ENCODE results near the gene DCPS.
"Not testable (repeated sequence)": the region's sequence is repeated elsewhere in the genome, so short reads cannot be mapped to it uniquely, and the experiment has no call there.

Gene DCPS

DNA sequence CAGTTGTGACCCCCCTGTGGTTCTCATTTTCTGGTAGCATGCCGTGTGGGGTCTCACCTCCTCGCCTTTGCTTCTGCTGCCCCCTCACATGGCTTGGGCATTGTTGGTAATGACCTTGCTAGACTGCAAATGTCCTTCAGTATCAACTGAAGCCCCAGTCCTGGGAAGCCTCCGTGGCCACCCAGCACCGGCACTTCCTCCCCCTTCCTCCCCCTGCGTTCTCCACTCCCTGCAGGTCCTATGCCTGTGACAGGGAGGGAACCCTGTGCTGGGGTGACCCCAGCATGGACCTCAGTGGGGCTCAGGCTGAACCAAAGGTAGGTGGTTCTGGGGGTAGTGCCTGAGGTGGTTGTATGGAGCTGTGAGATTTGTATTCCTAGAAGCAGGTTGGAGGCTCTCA lies 57.5 kb downstream of the DCPS start:
- no peak for DNase-seq (ENCODE audit: low spot score)

DNA sequence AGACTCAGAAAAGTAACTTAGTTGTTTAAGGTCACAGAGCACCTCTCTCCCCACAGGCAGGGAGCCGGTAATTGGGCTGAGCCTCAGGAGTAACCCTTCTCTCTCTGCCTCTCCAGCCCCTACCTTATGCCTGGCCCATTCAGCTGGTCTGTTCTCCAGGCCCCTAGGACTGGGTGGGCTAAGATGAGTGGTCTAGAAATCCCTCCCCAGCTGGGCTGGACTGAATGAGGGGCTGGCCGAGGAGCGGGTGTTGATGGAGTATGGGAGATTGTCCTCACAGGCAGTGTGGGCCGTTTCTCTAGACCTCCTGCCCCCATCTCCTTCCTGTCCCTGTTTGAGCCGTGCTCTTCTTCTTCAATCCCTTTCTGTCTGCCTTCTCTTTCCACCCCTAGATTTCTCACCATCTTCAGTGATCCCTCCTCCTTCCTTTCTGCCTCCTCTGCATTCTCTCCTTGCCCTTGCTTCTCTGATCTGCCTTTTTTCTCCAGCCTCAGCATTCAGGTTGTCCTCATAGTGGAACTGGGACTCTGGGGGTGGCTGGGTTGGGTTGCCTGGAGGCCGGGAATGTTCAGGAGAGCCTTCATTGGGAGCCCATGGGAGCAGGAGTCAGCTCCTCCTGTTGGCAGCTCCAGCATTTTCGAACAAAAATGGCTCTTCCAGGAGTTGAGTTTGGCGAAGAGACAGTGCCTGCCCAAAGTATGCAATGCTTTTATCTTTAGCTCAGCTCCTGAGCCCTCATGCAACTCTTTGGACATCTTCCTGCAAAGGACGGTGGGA lies 59.2 kb downstream of the DCPS start:
- no peak for DNase-seq (ENCODE audit: low spot score)

DNA sequence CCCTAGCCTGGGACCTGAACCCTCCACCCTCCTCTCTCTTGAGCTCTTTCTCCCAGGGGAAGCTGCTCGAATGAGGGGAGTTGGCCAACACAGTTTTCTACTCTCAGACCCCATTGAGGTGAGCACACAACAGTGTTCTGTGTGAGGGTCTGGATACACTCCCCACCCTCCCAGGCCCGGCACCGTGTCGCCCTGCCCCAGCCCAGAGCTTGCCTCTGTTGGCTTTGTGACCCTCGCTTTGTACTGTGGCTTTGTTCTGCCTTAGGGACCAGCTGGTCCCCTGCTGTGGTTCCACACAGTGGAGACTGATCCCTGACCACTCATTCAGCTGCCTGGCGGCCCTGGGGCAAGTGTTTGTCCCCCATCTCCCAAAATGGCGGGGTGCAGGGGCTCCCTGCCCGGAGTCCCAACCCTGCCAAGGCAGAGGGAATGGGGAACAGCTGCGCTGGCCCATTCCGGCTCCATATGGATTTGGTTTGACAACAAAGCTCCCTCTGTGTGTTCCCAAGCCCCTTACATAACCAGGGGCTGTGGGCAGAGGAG lies 59.9 kb downstream of the DCPS start:
- DNase-seq (ENCODE audit: low spot score), result no peak

DNA sequence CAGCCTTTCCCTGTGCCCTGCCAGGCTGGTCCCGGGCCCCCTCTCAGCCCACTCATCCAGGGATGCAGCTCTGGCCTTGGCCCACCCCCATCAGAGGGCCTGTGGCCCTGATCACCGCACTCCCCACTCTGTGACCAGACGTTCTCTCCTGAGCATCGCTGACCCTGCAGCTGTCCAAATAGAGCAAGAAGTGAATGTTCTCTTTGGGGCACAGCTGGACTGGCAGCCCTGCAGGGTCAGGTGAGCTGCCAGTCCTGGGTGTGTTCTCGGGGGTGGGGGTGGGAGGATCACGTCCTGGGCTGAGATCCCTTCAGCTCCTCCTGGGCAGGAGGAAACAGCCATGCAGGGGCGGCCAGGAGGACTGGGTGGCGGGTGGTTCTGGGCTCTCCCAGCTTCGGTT lies 60.9 kb downstream of the DCPS start:
- DNase-seq (ENCODE audit: low spot score), result not testable (repeated sequence)

DNA sequence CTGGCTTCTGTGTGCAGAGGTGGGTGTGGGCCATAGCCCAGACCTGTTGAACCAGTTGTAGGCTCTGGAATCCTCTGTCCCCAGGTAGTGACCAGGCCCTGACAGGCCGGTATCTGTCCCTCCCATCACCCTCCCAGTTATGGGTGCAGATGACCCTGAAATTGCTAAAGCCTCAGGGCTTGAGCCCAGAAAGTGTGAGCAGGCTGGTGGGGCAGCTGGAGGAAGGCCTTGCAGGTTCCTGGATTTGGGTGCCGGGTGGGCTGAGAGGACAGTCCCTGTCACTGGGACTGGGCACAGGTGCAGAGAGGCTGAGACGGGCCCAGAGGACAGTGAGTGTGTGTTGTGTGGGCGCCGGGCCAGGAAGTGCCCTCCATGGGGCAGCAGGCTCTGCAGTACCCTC lies 61.6 kb downstream of the DCPS start:
- DNase-seq (ENCODE audit: low spot score), result not testable (repeated sequence)

DNA sequence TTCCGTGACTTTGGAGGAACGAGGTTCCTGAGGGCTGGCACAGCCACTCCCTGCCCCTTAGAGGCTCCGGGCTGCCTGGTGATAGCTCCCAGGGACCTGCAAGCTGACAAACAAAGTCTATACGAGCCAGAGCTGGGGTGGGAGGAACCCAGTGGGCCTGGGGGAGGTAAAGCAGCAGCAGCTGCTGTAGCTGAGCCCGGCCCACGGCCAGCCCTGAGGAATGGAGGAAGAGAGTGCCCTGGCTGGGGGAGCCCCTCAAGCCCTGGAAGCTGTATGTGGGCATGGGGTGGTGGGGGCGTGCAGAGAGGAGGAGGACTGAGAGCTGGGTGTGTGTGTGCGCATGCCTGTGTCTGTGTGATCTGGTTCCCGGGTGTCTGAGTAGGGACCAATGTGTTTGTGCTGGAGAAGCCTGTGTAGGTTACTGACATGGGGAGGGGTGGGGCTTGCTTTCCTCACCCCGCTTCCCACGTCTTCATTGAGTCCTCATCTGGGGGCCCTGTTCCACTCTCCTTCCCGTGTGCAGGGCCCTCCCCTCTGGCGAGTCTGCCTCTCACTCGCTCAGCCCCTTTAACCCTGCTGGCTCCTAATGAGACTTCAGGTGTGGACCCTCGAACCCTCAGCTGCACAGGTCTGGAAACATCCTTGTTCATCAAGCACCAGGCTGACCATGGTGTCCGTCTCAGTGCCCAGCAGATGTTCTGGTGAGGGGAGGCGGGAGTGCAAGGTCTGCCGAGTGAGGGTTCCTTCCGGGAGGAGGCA lies 62.4 kb downstream of the DCPS start:
- DNase-seq (ENCODE audit: low spot score), result no peak

DNA sequence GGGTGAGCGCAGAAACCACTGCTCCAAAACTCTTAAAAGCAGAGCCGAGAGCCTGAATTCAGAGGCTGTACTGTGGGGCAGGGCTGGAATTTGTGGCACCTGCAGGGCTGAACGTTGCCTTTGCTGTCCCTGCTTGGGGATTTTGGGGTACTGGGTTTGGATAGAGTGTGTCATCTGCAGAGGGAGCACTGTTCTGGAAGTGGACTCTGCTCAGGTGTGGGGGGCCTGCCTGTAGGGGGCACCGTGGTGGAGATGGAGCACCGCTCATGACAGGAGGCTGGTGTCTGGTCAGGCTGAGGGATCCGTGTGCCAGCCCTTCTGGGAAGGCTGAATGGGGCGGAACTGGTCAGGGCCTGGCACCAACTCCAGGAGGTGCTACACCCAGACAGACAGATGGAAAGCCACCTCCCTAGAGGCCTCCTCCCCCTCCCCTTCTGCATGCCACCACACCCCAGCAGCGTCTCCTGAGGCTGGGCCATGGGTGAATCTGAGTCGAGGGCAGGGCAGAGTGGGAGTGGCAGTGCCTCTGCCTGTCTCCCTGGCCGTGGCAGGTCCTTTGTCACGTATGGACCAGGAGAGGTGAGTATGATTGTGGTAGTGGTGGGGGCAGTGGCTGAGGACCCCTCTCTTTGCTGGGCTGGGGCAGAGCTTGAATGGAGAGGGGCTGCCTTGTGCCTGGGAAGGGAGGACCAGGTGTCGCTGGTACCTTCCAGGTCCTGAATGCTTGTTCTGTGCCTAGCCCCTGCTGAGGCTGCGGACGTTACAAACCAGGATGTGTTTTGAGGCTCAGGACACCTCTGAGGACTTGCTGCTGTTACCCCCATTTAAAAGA lies 63.2 kb downstream of the DCPS start:
- not testable (repeated sequence) for DNase-seq (ENCODE audit: low spot score)

DNA sequence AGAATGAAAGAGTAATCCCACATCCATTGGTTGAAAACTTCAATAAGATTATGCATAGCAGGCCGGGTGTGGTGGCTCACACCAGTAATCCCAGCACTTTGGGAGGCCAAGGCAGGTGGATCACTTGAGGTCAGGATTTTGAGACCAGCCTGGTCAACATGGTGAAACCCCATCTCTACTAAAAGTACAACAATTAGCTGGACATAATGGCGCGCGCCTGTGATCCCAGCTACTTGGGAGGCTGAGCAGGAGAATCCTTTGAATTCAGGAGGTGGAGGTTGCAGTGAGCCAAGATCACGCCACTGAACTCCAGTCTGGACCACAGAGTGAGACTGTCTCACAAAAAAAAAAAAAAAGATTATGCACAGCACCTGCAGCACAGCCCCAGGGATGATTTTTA lies 63.9 kb downstream of the DCPS start:
- not testable (repeated sequence) for DNase-seq (ENCODE audit: low spot score)

DNA sequence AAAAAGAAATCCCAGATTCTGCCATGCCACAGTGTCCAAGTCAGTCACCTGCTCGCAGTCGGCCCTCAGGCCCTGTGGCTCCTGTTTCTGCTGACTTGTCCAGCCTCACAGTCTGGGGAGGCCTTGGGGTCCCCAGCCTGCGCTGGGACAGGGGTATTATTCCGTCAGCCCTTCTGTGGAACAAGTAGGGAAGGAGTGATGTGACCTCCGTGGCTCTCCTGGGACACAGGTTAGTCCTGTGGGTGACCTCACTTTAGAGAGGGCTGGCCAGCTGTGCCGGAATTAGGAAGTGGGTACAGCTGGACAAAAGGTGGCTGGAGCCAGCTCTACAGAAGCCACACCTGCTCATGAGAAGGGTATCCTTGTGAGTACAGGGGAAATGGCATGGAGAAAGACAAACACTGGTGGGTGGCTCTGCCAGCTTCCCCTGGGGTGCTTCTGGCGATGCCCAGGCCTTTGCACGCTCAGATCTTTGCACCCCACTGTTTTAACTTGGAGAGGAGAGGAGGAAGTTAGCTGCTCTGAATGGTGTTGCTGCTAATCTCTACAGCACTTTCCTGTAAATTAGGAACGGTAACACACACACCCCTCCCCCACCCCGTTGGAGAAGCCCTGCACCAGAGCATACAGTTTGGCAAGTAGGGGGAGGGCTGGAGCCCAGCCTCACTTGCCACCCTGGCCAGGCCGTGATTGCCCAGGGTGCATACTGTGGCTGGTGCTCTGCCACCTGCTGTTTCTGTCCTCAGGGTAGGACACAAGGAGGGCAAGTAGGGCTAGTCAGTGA lies 64.7 kb downstream of the DCPS start:
- DNase-seq (ENCODE audit: low spot score), result not testable (repeated sequence)

DNA sequence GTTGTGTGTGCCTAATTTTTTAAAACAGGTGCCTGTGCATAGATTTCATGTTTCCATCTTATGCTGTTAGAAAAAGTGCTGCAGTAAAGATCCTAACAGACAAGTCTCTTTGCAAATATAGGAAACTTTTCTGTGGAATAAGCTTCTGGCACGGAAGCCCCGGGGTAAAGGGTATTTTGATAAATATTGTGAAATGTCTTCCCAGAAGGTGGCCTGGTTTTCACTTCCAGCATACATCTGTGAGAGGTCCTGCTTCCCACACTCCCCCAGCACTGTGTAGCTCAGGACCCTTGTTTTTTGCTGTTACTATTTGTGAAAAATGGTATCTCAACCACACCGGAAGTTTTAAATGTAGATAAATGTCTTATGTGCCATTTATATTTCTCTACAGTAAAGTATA lies 66.2 kb downstream of the DCPS start:
- no peak for DNase-seq (ENCODE audit: low spot score)

DNA sequence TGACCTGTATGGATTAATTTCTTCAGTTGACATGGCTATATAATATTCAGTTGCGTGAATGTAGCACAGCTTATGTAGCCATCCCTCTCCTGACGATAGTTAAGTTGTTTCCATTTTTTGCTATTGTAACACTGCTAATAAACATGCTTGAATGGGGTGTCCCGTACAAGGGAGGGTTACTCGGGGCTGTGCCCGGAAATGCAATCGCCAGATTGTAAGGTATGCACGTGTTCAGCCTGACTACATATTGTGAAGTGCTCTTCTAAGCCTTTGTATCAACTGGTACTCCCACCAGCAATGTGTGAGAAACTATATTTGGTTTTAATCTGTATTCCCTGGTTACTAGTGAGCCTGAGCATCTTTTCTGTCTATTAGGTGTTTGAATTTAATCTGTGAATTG lies 67.7 kb downstream of the DCPS start:
- no peak for DNase-seq (ENCODE audit: low spot score)

DNA sequence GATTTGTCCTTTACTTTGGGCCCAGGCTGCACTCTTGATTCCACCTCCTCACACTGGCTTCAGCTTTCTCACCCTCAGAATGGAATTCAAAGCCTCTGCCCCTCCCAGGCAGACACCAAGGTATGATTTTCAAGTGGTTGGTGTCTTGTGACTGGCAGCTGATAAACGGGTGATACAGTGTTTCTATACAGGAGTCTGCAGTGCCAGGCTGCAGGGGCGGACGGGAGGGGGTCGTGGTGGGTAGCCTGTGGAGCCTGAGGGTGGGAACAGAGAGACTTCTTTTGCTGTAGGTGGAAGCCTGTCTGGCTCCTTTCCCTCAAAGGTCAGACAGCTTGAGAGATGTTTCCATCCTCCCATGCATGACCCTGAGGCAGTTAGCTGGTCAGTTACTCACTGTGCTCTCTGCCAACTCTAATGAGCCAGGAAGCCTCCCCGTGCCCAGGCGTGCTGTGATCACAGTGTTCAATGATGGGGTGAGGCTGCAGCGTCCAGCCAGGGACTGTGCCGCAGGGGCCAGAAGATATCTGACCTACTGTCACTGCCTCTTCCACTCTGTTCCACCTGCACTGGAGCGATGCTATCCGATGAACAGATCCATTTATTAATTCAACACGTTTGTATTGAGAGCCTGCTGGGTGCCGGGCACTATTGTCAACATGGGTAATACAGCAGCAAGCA lies 69.7 kb downstream of the DCPS start:
- not testable (repeated sequence) for DNase-seq (ENCODE audit: low spot score)

DNA sequence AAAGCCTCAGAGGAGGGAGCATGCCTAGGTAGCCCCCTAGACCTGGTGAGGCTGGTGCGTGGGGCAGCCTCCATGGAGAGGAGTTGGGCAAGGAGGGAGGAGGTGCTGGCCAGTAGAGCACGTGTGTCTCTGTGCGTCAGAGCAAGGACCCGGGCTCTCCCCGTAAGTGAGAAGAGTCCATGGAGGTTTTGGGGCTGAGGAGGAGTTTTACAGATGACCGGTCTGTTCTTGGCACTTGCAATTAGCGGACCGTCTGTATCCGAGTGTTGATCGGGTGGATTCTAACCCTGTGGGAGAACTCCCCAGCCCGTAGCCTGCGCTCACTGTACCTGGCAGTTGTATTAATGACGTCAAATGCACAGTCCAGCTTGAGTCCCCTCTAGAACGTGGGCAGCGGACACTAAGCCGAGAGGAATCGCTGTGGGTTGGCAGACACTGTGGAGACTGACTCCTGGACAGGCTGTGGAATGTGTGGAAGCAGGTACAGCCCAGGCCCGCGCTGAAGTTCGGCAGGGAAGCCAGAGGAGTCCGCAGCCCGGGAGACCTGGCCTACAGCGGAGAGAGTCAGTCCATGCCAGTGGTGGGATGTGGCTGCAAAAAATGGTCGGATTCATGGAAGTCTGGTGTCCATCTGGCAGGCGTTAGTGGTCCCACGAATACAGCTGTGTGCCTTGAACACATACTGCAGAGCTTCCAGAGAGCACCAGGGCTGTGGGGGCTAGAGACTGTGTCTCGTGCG lies 70.9 kb downstream of the DCPS start:
- DNase-seq (ENCODE audit: low spot score), result not testable (repeated sequence)

DNA sequence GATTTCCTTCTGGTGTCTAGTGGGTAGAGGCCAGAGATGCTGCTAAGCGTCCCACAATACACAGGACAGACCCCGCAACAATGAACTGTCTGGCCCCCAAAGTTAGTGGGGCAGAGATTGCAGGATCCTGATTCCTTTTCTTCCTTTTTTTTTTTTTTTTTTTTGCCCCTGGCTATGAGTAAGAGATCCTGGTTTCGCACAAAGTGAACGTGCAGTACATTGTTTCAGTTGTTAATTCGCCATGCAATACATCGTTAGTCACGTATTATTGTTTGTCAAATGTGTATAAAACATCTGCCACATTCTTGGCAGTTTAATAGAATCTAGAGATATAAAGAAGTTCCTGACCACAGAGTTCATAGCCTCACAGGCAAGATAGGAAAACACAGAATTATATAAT lies 71.9 kb downstream of the DCPS start:
- no peak for DNase-seq (ENCODE audit: low spot score)

DNA sequence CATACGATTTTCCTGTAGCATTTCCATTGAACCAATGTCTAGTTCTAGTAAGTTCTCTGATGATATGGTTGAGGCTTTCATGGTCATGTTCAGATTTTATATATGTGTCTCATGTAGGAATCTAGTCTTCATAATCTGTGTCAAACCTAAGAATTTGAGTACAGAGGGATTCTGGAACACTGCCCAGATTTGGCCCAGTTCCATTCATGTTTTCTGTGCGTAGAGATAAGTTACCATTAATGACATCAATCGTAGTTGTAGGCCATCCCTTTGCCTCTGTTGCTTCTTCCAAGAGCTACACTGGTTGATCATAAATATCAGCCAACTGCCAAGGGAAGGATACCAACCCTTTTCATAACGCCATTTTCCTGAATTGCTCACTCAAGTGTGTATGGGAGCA lies 74.9 kb downstream of the DCPS start:
- no peak for DNase-seq (ENCODE audit: low spot score)

DNA sequence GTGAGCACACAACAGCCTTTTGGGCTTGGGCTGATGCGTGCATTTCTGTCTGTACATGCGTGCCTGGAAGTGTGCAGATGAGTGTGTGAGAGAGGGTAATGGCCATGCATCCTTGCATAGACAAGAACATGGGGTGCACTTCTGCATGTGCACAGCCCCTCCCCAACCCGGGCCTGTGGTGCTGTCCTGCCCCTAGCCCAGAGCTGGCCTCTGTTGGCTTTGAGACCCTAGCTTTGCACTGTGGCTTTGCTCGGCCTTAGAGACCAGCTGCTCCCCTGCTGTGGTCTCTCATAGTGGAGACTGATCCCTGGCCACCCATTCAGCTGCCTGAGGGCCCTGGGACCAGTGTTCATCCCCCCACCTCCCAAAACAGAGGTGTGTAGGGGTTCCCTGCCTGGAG lies 77.0 kb downstream of the DCPS start:
- no peak for DNase-seq (ENCODE audit: low spot score)

DNA sequence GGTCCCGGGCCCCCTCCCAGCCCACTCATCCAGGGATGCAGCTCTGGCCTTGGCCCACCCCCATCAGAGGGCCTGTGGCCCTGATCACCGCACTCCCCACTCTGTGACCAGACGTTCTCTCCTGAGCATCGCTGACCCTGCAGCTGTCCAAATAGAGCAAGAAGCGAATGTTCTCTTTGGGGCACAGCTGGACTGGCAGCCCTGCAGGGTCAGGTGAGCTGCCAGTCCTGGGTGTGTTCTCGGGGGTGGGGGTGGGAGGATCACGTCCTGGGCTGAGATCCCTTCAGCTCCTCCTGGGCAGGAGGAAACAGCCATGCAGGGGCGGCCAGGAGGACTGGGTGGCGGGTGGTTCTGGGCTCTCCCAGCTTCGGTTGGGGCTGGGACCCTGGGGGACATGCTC lies 78.1 kb downstream of the DCPS start:
- DNase-seq (ENCODE audit: low spot score), result not testable (repeated sequence)

DNA sequence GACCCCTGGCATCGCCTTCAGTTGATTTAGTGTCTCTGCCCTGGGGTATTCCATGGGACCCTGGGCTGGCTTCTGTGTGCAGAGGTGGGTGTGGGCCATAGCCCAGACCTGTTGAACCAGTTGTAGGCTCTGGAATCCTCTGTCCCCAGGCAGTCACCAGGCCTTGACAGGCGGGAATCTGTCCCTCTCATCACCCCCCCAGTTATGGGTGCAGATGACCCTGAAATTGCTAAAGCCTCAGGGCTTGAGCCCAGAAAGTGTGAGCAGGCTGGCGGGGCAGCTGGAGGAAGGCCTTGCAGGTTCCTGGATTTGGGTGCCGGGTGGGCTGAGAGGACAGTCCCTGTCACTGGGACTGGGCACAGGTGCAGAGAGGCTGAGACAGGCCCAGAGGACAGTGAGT lies 78.8 kb downstream of the DCPS start:
- not testable (repeated sequence) for DNase-seq (ENCODE audit: low spot score)

DNA sequence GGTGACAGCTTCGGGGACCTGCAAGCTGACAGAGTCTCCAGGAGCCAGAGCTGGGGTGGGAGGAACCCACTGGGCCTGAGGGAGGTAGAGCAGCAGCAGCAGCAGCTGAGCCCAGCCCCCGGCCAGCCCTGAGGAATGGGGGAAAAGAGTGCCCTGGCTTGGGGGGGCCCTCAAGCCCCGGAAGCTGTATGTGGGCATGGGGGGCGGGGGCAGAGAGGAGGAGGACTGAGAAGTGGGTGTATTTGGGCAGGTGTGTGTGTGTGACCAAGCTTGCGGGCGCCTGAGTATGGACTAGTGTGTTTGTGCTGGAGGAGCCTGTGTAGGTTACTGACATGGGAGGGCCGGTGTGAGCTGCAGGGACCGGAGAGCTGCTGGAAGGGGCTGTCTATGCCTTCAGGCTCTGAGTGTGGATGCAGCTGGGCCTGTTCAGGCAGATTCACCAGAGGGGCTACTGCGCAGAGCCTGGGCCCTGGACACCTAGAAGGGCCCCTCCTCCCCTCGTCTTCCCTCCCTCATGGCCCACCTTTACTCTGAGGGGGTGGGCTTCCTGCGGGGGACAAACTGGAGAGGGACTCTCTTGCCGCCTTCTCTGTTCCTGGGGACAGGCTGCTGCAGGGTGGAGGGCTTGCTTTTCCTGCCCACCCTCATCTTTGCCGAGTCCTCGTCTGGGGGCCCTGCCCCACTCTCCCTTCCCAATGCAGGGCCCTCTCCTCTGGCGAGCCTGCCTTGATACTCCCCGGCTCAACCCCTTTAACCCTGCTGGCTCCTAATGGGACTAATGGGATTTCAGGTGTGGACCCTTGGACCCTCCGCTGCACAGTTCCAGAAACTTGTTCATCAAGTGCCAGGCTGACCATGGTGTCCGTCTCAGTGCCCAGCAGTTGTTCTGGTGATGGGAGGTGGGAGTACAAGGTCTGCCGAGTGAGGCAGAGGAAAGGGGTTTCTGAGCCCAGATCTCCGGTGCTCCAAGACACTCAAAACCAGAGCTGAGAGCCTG lies 79.8 kb downstream of the DCPS start:
- DNase-seq (ENCODE audit: low spot score), result no peak
